Transverse colon (tissue), 4 donors: ENCODE data around the gene PDE6G. TPM values are rescaled to one million over a fixed set of nuclear protein-coding genes. Genes with fewer than 3 reads are reported as not detected.

Source experiments
- DNase-seq: peaks from one replicate; pipeline ENCODE4 v3.0.0-alpha.2; 2019
- H3K27ac ChIP-seq, 4 donors: fragments of 200-600 bp; sonication (generic); 2 replicates each; pipeline ENCODE4 v1.5.1; 2016 to 2018; ENCODE audit warnings: inconsistent platforms in 4 of 4
- H3K27me3 ChIP-seq: fragments of 200-600 bp; sonication (generic); 2 replicates; pipeline ENCODE4 v1.5.1; 2017; ENCODE audit warnings: inconsistent platforms
- H3K36me3 ChIP-seq, 4 donors: fragments of 200-600 bp; sonication (generic); 2 replicates each; pipeline ENCODE4 v1.5.1; 2017 to 2019; ENCODE audit warnings: inconsistent platforms in 4 of 4
- H3K4me1 ChIP-seq, 4 donors: fragments of 200-600 bp; sonication (generic); 2 replicates each; pipeline ENCODE4 v1.5.1; 2017 to 2020; ENCODE audit warnings: inconsistent platforms in 4 of 4
- H3K4me3 ChIP-seq, 4 donors: fragments of 200-600 bp; sonication (generic); 1 replicate in 1 of 4; 2 replicates in 3 of 4; pipeline versions ENCODE4 v1.5.1 to v1.6.1; 2017 to 2019; ENCODE audit warnings: inconsistent platforms in 4 of 4
- H3K9me3 ChIP-seq, 2 donors: fragments of 200-600 bp; sonication (generic); 2 replicates each; pipeline ENCODE4 v1.5.1; 2017 to 2019; ENCODE audit warnings: inconsistent platforms in 2 of 2
- EP300 ChIP-seq: sonication (generic); formaldehyde crosslinking; IDR thresholded peaks from one replicate; pipeline ENCODE4 v1.6.1; 2017; ENCODE audit warnings: antibody characterized with exemption, low read depth
- POLR2A ChIP-seq: fragments of 450-650 bp; IDR thresholded peaks from one replicate; pipeline ENCODE4 v1.6.1; 2016; ENCODE audit warnings: antibody characterized with exemption, mild to moderate bottlenecking, moderate library complexity
- POLR2AphosphoS5 ChIP-seq, 3 donors: sonication (generic); formaldehyde crosslinking; IDR thresholded peaks; one replicate each; pipeline ENCODE4 v1.6.1; 2016; ENCODE audit warnings: antibody characterized with exemption in 3 of 3
- WGBS, 2 donors: methylation state at CpG; one replicate each; pipeline ENCODE4 v1.1.5; 2018; ENCODE audit warnings: low coverage in 1 of 2; 5-methylcytosine and 5-hydroxymethylcytosine counted together
- in situ Hi-C, 4 donors: fragments of 200-750 bp; cut with MboI; loops; one replicate each; pipeline versions ENCODE4 v1.15.0 to v1.15.1; 2017; ENCODE audit warnings: low sequenced_read_pairs in 3 of 4, low pct_ligation_motif_present in 1 of 4, low pct_unique_long_range_greater_than_20kb in 1 of 4
- intact Hi-C: fragments of 100-400 bp; cut with DNase I; formaldehyde crosslinking; loops from one replicate; pipeline ENCODE4 v1.15.1; 2023; ENCODE audit warnings: low total_unique reads
- total RNA-seq, 4 donors: library from RNA; depleted of rRNA; stranded (reverse); fragments of >200 nt; gene quantifications; one replicate each; pipeline ENCODE4 v1.1.0, GENCODE V29; 2016
- TF ChIP-seq, protein P1 (sequence below), 5 experiments: fragments of 200-600 bp in 3 of 5; fragments of 450-650 bp in 2 of 5; sonication (generic) in 3 of 5; IDR thresholded peaks; 1 replicate in 2 of 5; 2 replicates in 3 of 5; pipeline ENCODE4 v1.5.1; 2016 to 2017; ENCODE audit warnings: antibody characterized with exemption in 5 of 5, inconsistent platforms in 3 of 5, mild to moderate bottlenecking in 2 of 5, moderate library complexity in 1 of 5

PDE6G gene
- total RNA-seq, 4 donors from 2014 or later: not detected

DNA sequence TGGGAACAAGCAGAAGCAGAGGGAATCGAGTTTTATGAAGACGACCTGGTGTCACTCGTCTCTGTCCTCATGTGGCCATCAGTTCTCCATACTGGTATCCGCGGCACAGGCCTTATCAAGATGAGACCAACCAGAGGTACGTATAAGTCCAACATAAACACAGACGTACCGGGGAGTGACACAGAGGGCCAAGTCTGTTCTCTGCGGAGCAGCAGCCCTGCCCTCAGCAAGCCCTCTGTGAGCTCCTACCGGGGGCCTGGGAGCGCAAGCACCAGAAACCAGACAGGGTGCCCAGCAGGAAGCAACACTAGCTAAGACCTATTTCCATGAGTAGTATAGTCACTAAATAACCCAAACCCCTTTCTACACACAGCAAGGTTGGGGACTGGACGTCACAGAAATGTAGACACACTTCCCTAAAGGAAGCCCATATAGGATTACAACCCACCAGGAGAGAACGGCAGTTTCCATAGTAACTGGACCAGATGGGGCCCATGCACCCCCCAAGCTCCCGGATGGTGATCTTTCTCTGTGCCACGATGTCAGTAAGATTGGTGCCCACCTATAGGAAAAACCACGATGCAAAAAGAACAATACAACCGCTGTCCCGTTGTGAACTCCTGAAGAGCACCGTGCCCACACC, 26.3 kb upstream of the PDE6G start:
- in situ Hi-C loops: no loop called here
- no peaks in the 10 kb centered on the region for H3K36me3 ChIP-seq
- H3K4me1 ChIP-seq: peaks cover 19 to 28% (median 21%) of the 10 kb centered on the region in 4 donors
- no peaks in the 10 kb centered on the region for H3K9me3 ChIP-seq
- peak overlapping the region; percentile 55 to 99 (median 98) for H3K4me3 ChIP-seq
- intact Hi-C loops: no loop called here
- TF ChIP-seq POLR2A (no peak), POLR2AphosphoS5 (IDR thresholded peaks at IDR 0.05) (no peak), EP300 (no peak)
- TF ChIP-seq, protein P1, sequence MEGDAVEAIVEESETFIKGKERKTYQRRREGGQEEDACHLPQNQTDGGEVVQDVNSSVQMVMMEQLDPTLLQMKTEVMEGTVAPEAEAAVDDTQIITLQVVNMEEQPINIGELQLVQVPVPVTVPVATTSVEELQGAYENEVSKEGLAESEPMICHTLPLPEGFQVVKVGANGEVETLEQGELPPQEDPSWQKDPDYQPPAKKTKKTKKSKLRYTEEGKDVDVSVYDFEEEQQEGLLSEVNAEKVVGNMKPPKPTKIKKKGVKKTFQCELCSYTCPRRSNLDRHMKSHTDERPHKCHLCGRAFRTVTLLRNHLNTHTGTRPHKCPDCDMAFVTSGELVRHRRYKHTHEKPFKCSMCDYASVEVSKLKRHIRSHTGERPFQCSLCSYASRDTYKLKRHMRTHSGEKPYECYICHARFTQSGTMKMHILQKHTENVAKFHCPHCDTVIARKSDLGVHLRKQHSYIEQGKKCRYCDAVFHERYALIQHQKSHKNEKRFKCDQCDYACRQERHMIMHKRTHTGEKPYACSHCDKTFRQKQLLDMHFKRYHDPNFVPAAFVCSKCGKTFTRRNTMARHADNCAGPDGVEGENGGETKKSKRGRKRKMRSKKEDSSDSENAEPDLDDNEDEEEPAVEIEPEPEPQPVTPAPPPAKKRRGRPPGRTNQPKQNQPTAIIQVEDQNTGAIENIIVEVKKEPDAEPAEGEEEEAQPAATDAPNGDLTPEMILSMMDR (IDR thresholded peaks at IDR 0.05): no peak
- 40 to 50% methylated on average over 3 to 19 of the region's 19 CpGs for WGBS, 2 donors
- H3K27me3 ChIP-seq: no peaks in the 10 kb centered on the region
- DNase-seq: no peak
- peak overlapping the region in 3 of 4 donors; percentile 90 to 94 (median 93) for H3K27ac ChIP-seq

DNA sequence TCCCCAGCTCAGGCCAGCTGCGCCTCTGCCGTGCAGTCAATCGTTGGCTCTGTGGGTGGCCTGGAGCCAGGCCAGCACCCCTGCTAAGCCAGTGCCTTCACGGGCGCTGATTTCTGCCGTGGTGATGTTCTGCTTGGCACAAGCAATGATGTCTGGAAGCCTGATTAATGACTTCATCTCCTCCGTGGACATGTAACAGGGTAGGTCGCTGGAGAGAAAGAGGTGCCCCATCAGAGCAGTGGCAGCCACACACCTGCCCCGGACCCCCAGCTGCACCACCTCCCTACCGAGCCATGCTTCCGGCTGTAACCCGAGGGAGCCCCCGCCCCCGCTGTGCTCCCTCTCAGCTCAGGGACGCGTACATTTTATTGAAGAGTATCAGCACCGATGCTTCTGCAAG, 25.3 kb upstream of the PDE6G start:
- Histone ChIP-seq H3K4me3 (no peak overlapping the region), H3K27ac (no peak overlapping the region), H3K36me3 (no peaks in the 10 kb centered on the region), H3K9me3 (no peaks in the 10 kb centered on the region), H3K27me3 (no peaks in the 10 kb centered on the region), H3K4me1 (peaks cover 19 to 28% (median 21%) of the 10 kb centered on the region in 4 donors)
- no peak for DNase-seq
- in situ Hi-C loops (no loop called here), intact Hi-C loops (no loop called here)
- 88% methylated on average over 17 of the region's 17 CpGs; no CpG with 5 or more reads in 1 of the 2 donors for WGBS, 2 donors
- TF ChIP-seq POLR2A (no peak), EP300 (no peak), POLR2AphosphoS5 (IDR thresholded peaks at IDR 0.05) (no peak)
- TF ChIP-seq, protein P1 (IDR thresholded peaks at IDR 0.05): no peak

DNA sequence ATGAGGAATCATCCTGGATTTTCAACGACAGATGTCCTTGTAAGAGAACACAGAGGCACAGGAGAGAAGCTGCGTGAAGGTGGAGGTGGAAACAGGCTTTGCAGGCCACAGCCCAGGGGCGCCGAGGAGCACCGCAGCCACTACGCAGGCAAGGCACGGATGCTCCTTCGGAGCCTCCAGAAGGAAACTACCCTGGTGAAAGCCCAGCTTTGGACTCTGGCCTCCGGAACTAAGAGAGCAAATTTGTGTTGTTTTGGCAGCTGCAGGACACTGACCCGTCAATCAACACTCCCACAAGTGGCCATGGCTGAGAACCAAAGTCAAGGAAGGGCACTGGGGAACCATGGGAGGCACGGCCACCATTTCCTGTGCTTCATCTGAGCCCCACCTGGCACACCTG, 23.8 kb upstream of the PDE6G start:
- WGBS, 2 donors: 81 to 88% methylated on average over 7 to 11 of the region's 11 CpGs
- intact Hi-C loops: no loop called here
- in situ Hi-C loops: no loop called here

DNA sequence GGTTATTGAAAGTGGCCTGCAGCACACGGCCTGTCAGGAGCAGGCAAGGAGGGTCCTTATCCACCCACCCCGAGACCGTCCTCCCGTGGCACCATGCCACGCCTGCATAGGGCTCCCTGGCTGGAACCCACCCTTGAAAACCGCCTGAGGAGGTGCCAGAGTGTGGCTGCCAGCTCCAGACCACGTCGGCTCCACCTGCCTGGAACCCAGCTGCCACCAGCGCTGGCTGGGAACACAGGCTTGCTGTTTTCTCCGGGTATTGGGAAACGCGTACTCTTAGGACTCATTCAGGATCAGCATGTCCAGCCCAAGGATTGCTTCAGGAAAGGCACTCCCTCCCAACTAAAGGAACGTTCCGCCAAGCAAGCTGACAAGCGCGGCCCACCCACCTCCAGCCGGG, 20.6 kb upstream of the PDE6G start:
- peaks cover 0 to 1% (median 0%) of the 10 kb centered on the region in 4 donors for H3K4me1 ChIP-seq
- no peak for TF ChIP-seq EP300
- TF ChIP-seq POLR2A: no peak
- TF ChIP-seq, protein P1 (IDR thresholded peaks at IDR 0.05): no peak
- TF ChIP-seq POLR2AphosphoS5 (IDR thresholded peaks at IDR 0.05): no peak
- in situ Hi-C loops (no loop called here), intact Hi-C loops (no loop called here)
- H3K27me3 ChIP-seq: no peaks in the 10 kb centered on the region
- WGBS, 2 donors: 80 to 91% methylated on average over 2 to 17 of the region's 17 CpGs
- DNase-seq: no peak
- H3K36me3 ChIP-seq: peaks cover 0 to 12% (median 3%) of the 10 kb centered on the region in 4 donors
- no peaks in the 10 kb centered on the region for H3K9me3 ChIP-seq
- no peak overlapping the region for H3K27ac ChIP-seq
- H3K4me3 ChIP-seq: no peak overlapping the region

More for the DNA sequence above, 23.8 kb upstream of the PDE6G start:
- no peak for DNase-seq
- no peaks in the 10 kb centered on the region for H3K27me3 ChIP-seq
- no peak overlapping the region for H3K4me3 ChIP-seq
- TF ChIP-seq, protein P1 (IDR thresholded peaks at IDR 0.05): no peak
- TF ChIP-seq EP300: no peak
- TF ChIP-seq POLR2AphosphoS5 (IDR thresholded peaks at IDR 0.05): no peak
- no peak for TF ChIP-seq POLR2A
- H3K27ac ChIP-seq: no peak overlapping the region
- peaks cover 12 to 20% (median 17%) of the 10 kb centered on the region in 4 donors for H3K4me1 ChIP-seq
- no peaks in the 10 kb centered on the region for H3K36me3 ChIP-seq
- H3K9me3 ChIP-seq: no peaks in the 10 kb centered on the region
